NCI-H2081 (cell line): Measurements from ENCODE around the gene SRI.
A peak's percentile ranks its signal among the peaks of the same experiment; 100 is the strongest.
"Not testable (repeated sequence)": the region's sequence is repeated elsewhere in the genome, so short reads cannot be mapped to it uniquely, and the experiment has no call there.

Experiments used
- DNase-seq, 2 experiments: peaks; one replicate each; lab custom pipeline; 2025; lab: John Stamatoyannopoulos, UW

Gene SRI

GRCh38 chr7:88176190-88176589 lies 43.6 kb downstream of the SRI start:
- no peak for DNase-seq

- no peak for DNase-seq
Measured at GRCh38 chr7:88172842-88173241, 47.0 kb downstream of the SRI start.

GRCh38 chr7:88169717-88170320 lies 50.0 kb downstream of the SRI start:
- peak; percentile 1 to 42 for DNase-seq

- no peak for DNase-seq
Measured at GRCh38 chr7:88167721-88168120, 52.1 kb downstream of the SRI start.

- no peak for DNase-seq
Measured at GRCh38 chr7:88167223-88167622, 52.6 kb downstream of the SRI start.

GRCh38 chr7:88165697-88166096 lies 54.1 kb downstream of the SRI start:
- no peak for DNase-seq

GRCh38 chr7:88159741-88160140 lies 60.1 kb downstream of the SRI start:
- DNase-seq, result not testable (repeated sequence)

GRCh38 chr7:88156356-88156755 lies 63.5 kb downstream of the SRI start:
- no peak for DNase-seq

- no peak for DNase-seq
Measured at GRCh38 chr7:88155756-88156155, 64.1 kb downstream of the SRI start.
